IMR-90 (cell line): ENCODE measurements around the gene PRICKLE2. TPM values are rescaled to one million over a fixed set of nuclear protein-coding genes. Genes with fewer than 3 reads are reported as not detected.

Source experiments
- ATAC-seq: fragments of 200-7000 bp; cut with Tn5 transposase; 2 replicates; pipeline ENCODE4 v1.9.1; 2020; ENCODE audit warnings: low read depth, mild to moderate bottlenecking, moderate library complexity
- BruUV-seq: library from RNA; stranded (reverse); fragments of 400-500 nt; replicated peaks from 2 replicates; lab custom pipeline; 2021; lab: Mats Ljungman, UMichigan
- CTCF ChIA-PET: fragments of 300-600 bp; formaldehyde crosslinking; extraction: SDS; loops from one replicate; lab custom pipeline; 2021; ENCODE audit warnings: antibody characterized with exemption; lab: Yijun Ruan, JAX
- POLR2A ChIA-PET: fragments of 300-600 bp; sonication (Branson Sonifier 250); formaldehyde crosslinking; loops from one replicate; lab custom pipeline; 2022; ENCODE audit warnings: antibody characterized with exemption; ENCODE audit not compliant: unreplicated experiment; lab: Charles Lee
- DNase-seq: peaks from one replicate; pipeline ENCODE4 v3.0.0; 2013
- H2AFZ ChIP-seq: replicated peaks from 2 replicates; pipeline ENCODE3; 2013; ENCODE audit warnings: low read length, mild to moderate bottlenecking; ENCODE audit not compliant: poor library complexity
- H2AK5ac ChIP-seq: 2 replicates; pipeline ENCODE4 v1.6.1; 2013; ENCODE audit warnings: low read depth, low read length, inconsistent platforms
- H2AK9ac ChIP-seq: replicated peaks from 2 replicates; pipeline ENCODE3; 2013; ENCODE audit warnings: mild to moderate bottlenecking, low read depth, low read length, moderate library complexity; ENCODE audit not compliant: poor library complexity
- H2BK120ac ChIP-seq: 2 replicates; pipeline ENCODE4 v1.6.1; 2013; ENCODE audit warnings: low read depth, low read length, inconsistent platforms
- H2BK15ac ChIP-seq: 3 replicates; pipeline ENCODE4 v1.6.1; 2013; ENCODE audit warnings: low read depth, low read length, inconsistent platforms
- H2BK20ac ChIP-seq: 2 replicates; pipeline ENCODE4 v1.6.1; 2013; ENCODE audit warnings: low read depth, mild to moderate bottlenecking, inconsistent platforms, low read length, moderate library complexity
- H2BK5ac ChIP-seq: 2 replicates; pipeline ENCODE4 v1.6.1; 2013; ENCODE audit warnings: mild to moderate bottlenecking, low read depth, low read length, inconsistent platforms; ENCODE audit not compliant: poor library complexity, severe bottlenecking
- H3K14ac ChIP-seq: replicated peaks from 2 replicates; pipeline ENCODE4 v1.6.1; 2013; ENCODE audit warnings: low read depth, low read length, inconsistent platforms
- H3K18ac ChIP-seq: 2 replicates; pipeline ENCODE4 v1.6.1; 2013; ENCODE audit warnings: low read depth, low read length, control low read depth
- H3K23ac ChIP-seq: 2 replicates; pipeline ENCODE4 v1.6.1; 2013; ENCODE audit warnings: low read depth, low read length, inconsistent platforms
- H3K27ac ChIP-seq: 2 replicates; pipeline ENCODE4 v1.5.1; 2013; ENCODE audit warnings: mild to moderate bottlenecking, control low read depth, low read length; ENCODE audit not compliant: insufficient read depth
- H3K27me3 ChIP-seq: 2 replicates; pipeline ENCODE4 v1.6.1; 2013; ENCODE audit warnings: low read length; ENCODE audit not compliant: control insufficient read depth, insufficient read depth
- H3K36me3 ChIP-seq: 2 replicates; pipeline ENCODE4 v1.6.1; 2013; ENCODE audit warnings: low read length, mixed read lengths; ENCODE audit not compliant: control insufficient read depth, insufficient read depth
- H3K4ac ChIP-seq: 2 replicates; pipeline ENCODE4 v1.6.1; 2013; ENCODE audit warnings: low read depth, low read length, inconsistent platforms
- H3K4me1 ChIP-seq: 2 replicates; pipeline ENCODE4 v1.6.1; 2013; ENCODE audit warnings: low read length, mixed read lengths; ENCODE audit not compliant: control insufficient read depth, insufficient read depth
- H3K4me2 ChIP-seq: 2 replicates; pipeline ENCODE4 v1.6.1; 2013; ENCODE audit warnings: low read depth, mild to moderate bottlenecking, control low read depth, low read length, moderate library complexity
- H3K4me3 ChIP-seq: 2 replicates; pipeline ENCODE4 v1.5.1; 2013; ENCODE audit warnings: low read depth, mild to moderate bottlenecking, control low read depth, low read length, moderate library complexity; ENCODE audit not compliant: insufficient read depth
- H3K56ac ChIP-seq: 2 replicates; pipeline ENCODE4 v1.6.1; 2013; ENCODE audit warnings: low read length, inconsistent platforms; ENCODE audit not compliant: insufficient read depth; ENCODE audit errors: extremely low read depth
- H3K79me1 ChIP-seq, 2 experiments: 2 replicates each; pipeline ENCODE4 v1.6.1; 2013; ENCODE audit warnings: low read length in 2 of 2, inconsistent platforms in 1 of 2, low read depth in 1 of 2
- H3K9ac ChIP-seq: 2 replicates; pipeline ENCODE4 v1.6.1; 2013; ENCODE audit warnings: low read depth, low read length, control low read depth
- H3K9me1 ChIP-seq: 2 replicates; pipeline ENCODE4 v1.6.1; 2013; ENCODE audit warnings: low read length, inconsistent platforms; ENCODE audit not compliant: insufficient read depth
- H3K9me3 ChIP-seq: 2 replicates; pipeline ENCODE4 v1.6.1; 2013; ENCODE audit warnings: low read length; ENCODE audit not compliant: control insufficient read depth, insufficient read depth
- H4K20me1 ChIP-seq: 2 replicates; pipeline ENCODE4 v1.6.1; 2013; ENCODE audit warnings: low read length, inconsistent platforms; ENCODE audit not compliant: insufficient read depth
- H4K5ac ChIP-seq: 2 replicates; pipeline ENCODE4 v1.6.1; 2013; ENCODE audit warnings: mild to moderate bottlenecking, low read depth, low read length, control low read depth
- H4K8ac ChIP-seq, 2 experiments: 2 replicates each; pipeline ENCODE4 v1.6.1; 2013; ENCODE audit warnings: low read depth in 2 of 2, low read length in 2 of 2, control low read depth in 1 of 2, inconsistent platforms in 1 of 2
- H4K91ac ChIP-seq: 2 replicates; pipeline ENCODE4 v1.6.1; 2013; ENCODE audit warnings: low read depth, low read length, inconsistent platforms; ENCODE audit not compliant: insufficient read depth
- BHLHE40 ChIP-seq: fragments of 150-350 bp; IDR thresholded peaks from 2 replicates; pipeline ENCODE4 v1.6.1; 2016; ENCODE audit warnings: mild to moderate bottlenecking, low read depth, low read length
- CHD1 ChIP-seq: IDR thresholded peaks from 2 replicates; pipeline ENCODE4 v1.6.1; 2012; ENCODE audit warnings: low read depth, low read length, improper control_type of control experiment
- CTCF ChIP-seq: conservative IDR thresholded peaks from 2 replicates; pipeline ENCODE4 v1.5.1; 2012; ENCODE audit warnings: mild to moderate bottlenecking, low read depth, low read length, improper control_type of control experiment
- ELK1 ChIP-seq: fragments of 150-350 bp; IDR thresholded peaks from 2 replicates; pipeline ENCODE4 v1.6.1; 2016; ENCODE audit warnings: low read depth, mild to moderate bottlenecking, low read length, moderate library complexity, borderline replicate concordance
- MAFK ChIP-seq: IDR thresholded peaks from 2 replicates; pipeline ENCODE4 v1.6.1; 2012; ENCODE audit warnings: low read depth, low read length, improper control_type of control experiment
- RAD21 ChIP-seq: IDR thresholded peaks from 2 replicates; pipeline ENCODE4 v1.6.1; 2012; ENCODE audit warnings: low read length, improper control_type of control experiment
- SMC3 ChIP-seq: fragments of 150-350 bp; IDR thresholded peaks from 2 replicates; pipeline ENCODE4 v1.6.1; 2016; ENCODE audit warnings: low read depth, mild to moderate bottlenecking, antibody characterized with exemption, low read length, moderate library complexity
- WGBS, 2 experiments: methylation state at CpG; one replicate each; pipeline versions ENCODE4 v1.1.5 to v1.1.7; 2013; ENCODE audit warnings: missing lambda C conversion rate in 2 of 2; ENCODE audit not compliant: insufficient read length in 1 of 2; ENCODE audit errors: extremely low coverage in 2 of 2; 5-methylcytosine and 5-hydroxymethylcytosine counted together
- dilution Hi-C: fragments of 300-500 bp; cut with HindIII; formaldehyde crosslinking; loops from one replicate; pipeline ENCODE4 v1.14.3; 2018; ENCODE audit warnings: low sequenced_read_pairs; ENCODE audit not compliant: unreplicated experiment
- in situ Hi-C: fragments of 300-500 bp; cut with MboI; formaldehyde crosslinking; loops from 3 replicates; pipeline ENCODE4 v1.14.3; 2019; ENCODE audit warnings: low sequenced_read_pairs, inconsistent platforms, mixed read lengths
- intact Hi-C: fragments of 100-400 bp; cut with micrococcal nuclease; formaldehyde crosslinking; loops from 2 replicates; pipeline ENCODE4 v1.10.0; 2022
- polyA plus RNA-seq, 3 experiments: library from polyadenylated mRNA; depleted of rRNA; stranded (reverse); fragments of >200 nt; gene quantifications; 2 replicates each; pipeline ENCODE4 v1.2.3, GENCODE V29; 2012; ENCODE audit warnings: low replicate concordance in 1 of 3
- total RNA-seq: library from RNA; depleted of rRNA; stranded (reverse); fragments of >200 nt; gene quantifications from 2 replicates; pipeline ENCODE4 v1.2.3, GENCODE V29; 2012

Gene PRICKLE2
- total and polyA plus RNA-seq, 2 of the 4 experiments (the other 2 are of a cell fraction) = 4.1 to 14.2 TPM

GRCh38 chr3:64244011-64244942 is 19.0 kb upstream of the PRICKLE2 start:
- Histone ChIP-seq H3K27me3 (no peaks in the 10 kb centered on the region), H4K20me1 (no peaks in the 10 kb centered on the region; the same call in 1 of the 2 replicates), H2AK5ac (0 out of 2 replicates have a peak overlapping the region, but pooled peaks have one; percentile 0), H3K79me1 (peaks cover 47 to 64% of the 10 kb centered on the region in 2 experiments), H3K23ac (no peak overlapping the region), H2BK5ac (peak overlapping the region; percentile 52), H3K4me2 (no peak overlapping the region), H2BK15ac (no peak overlapping the region), H2BK20ac (0 out of 2 replicates have a peak overlapping the region, but pooled peaks have one; percentile 34), H3K9me1 (peaks cover 12% of the 10 kb centered on the region), H2AFZ (no peak overlapping the region), H3K4ac (no peak overlapping the region), H2BK120ac (no peak overlapping the region), H4K8ac (no peak overlapping the region), H3K56ac (no peak overlapping the region), H3K14ac (no peak overlapping the region), H3K18ac (no peak overlapping the region), H3K4me3 (no peak overlapping the region), H2AK9ac (no peak overlapping the region), H4K5ac (no peak overlapping the region), H4K91ac (no peak overlapping the region), H3K27ac (no peak overlapping the region), H3K9ac (no peak overlapping the region), H3K4me1 (peaks cover 8% of the 10 kb centered on the region), H3K9me3 (no peaks in the 10 kb centered on the region), H3K36me3 (peaks cover 3% of the 10 kb centered on the region)
- dilution Hi-C loops = no loop called here
- TF ChIP-seq SMC3 (peak; percentile 55), ELK1 (no peak), RAD21 (peak; percentile 57), MAFK (no peak), CHD1 (no peak), CTCF (peak; percentile 58), BHLHE40 (no peak)
- no TSS peak for BruUV-seq
- POLR2A ChIA-PET = interaction anchor here (0.7 kb wide), 2 partner anchors 16 to 94 kb away, joined by 3 read pairs; no protein-coding TSS in a partner anchor
- WGBS, 2 experiments = no CpG with 5 or more reads among the region's 9 CpGs
- in situ Hi-C loops = no loop called here
- intact Hi-C loops = no loop called here
- no peak for DNase-seq
- peak; percentile 33; the same call in 1 of the 2 replicates for ATAC-seq
- CTCF ChIA-PET = interaction anchor here (0.6 to 1.1 kb wide), 4 partner anchors 9 to 175 kb away, joined by 3 to 4 read pairs (median 3); no protein-coding TSS in a partner anchor
